Fibroblast of lung (primary cell): Measurements from ENCODE around the gene ITPK1. TPM values are rescaled to one million over a fixed set of nuclear protein-coding genes. Genes with fewer than 3 reads are reported as not detected.

Experiments
- DNase-seq, 2 donors: peaks; one replicate each; pipeline versions ENCODE4 v3.0.0 to v3.0.0-alpha.2; 2010; ENCODE audit warnings: low read depth in 2 of 2
- H2AFZ ChIP-seq: 2 replicates; pipeline ENCODE4 v1.5.1; 2012; ENCODE audit warnings: low read length, control low read depth, inconsistent platforms
- H3K27ac ChIP-seq: 2 replicates; pipeline ENCODE4 v1.5.1; 2011; ENCODE audit warnings: low read length, control low read depth; ENCODE audit not compliant: insufficient read depth
- H3K27me3 ChIP-seq: 2 replicates; pipeline ENCODE4 v1.5.1; 2011; ENCODE audit warnings: mild to moderate bottlenecking, low read length; ENCODE audit not compliant: control insufficient read depth, insufficient read depth
- H3K36me3 ChIP-seq: 2 replicates; pipeline ENCODE4 v1.5.1; 2011; ENCODE audit warnings: low read length; ENCODE audit not compliant: control insufficient read depth, insufficient read depth
- H3K4me1 ChIP-seq: 2 replicates; pipeline ENCODE4 v1.5.1; 2011; ENCODE audit warnings: low read length; ENCODE audit not compliant: control insufficient read depth, insufficient read depth; ENCODE audit errors: extremely low read depth
- H3K4me2 ChIP-seq: 2 replicates; pipeline ENCODE4 v1.5.1; 2011; ENCODE audit warnings: low read length, control low read depth; ENCODE audit not compliant: insufficient read depth; ENCODE audit errors: extremely low read depth
- H3K4me3 ChIP-seq, 4 experiments: fragments of 200-600 bp in 1 of 4; sonication (generic) in 1 of 4; replicated peaks in 1 of 4; 2 replicates each; pipeline ENCODE4 v1.5.1; 2011 to 2016; ENCODE audit warnings: low read length in 4 of 4, low read depth in 3 of 4, mild to moderate bottlenecking in 3 of 4, control low read depth in 2 of 4, inconsistent platforms in 1 of 4, mixed read lengths in 1 of 4; ENCODE audit not compliant: insufficient read depth in 1 of 4; ENCODE audit errors: control extremely low read depth in 1 of 4
- H3K79me2 ChIP-seq: 2 replicates; pipeline ENCODE4 v1.5.1; 2012; ENCODE audit warnings: mild to moderate bottlenecking, low read length, inconsistent platforms; ENCODE audit not compliant: control insufficient read depth, insufficient read depth
- H3K9ac ChIP-seq: 2 replicates; pipeline ENCODE4 v1.5.1; 2011; ENCODE audit warnings: mild to moderate bottlenecking, low read length, control low read depth; ENCODE audit not compliant: insufficient read depth
- H3K9me3 ChIP-seq: 2 replicates; pipeline ENCODE4 v1.5.1; 2012; ENCODE audit warnings: low read depth, low read length; ENCODE audit not compliant: control insufficient read depth, insufficient read depth
- H4K20me1 ChIP-seq: 2 replicates; pipeline ENCODE4 v1.5.1; 2011; ENCODE audit warnings: low read length; ENCODE audit not compliant: control insufficient read depth, insufficient read depth; ENCODE audit errors: extremely low read depth
- CTCF ChIP-seq, 2 donors: IDR thresholded peaks in 1 of 2; conservative IDR thresholded peaks in 1 of 2; 1 replicate in 1 of 2; 2 replicates in 1 of 2; pipeline ENCODE4 v1.5.1; 2011 to 2012; ENCODE audit warnings: low read length in 2 of 2, control low read depth in 1 of 2, inconsistent platforms in 1 of 2, low read depth in 1 of 2, mild to moderate bottlenecking in 1 of 2
- EZH2 ChIP-seq: IDR thresholded peaks from 2 replicates; pipeline ENCODE4 v1.5.1; 2012; ENCODE audit warnings: low read length, control low read depth, mild to moderate bottlenecking; ENCODE audit errors: missing control alignments
- polyA plus RNA-seq, 2 donors: library from polyadenylated mRNA; depleted of rRNA in 1 of 2; stranded (reverse) in 1 of 2; unstranded in 1 of 2; fragments of >200 nt; gene quantifications; 2 replicates each; pipeline ENCODE4 v1.2.1, GENCODE V29; 2011 to 2012; ENCODE audit warnings: missing spikeins in 1 of 2
- total RNA-seq: library from RNA; depleted of rRNA; stranded (reverse); fragments of >200 nt; gene quantifications from 2 replicates; pipeline ENCODE4 v1.2.1, GENCODE V29; 2014

ITPK1 gene
- total and polyA plus RNA-seq, 2 donors (not counting 1 experiment from before 2014, with no cell fraction given): 9.2 to 23.1 TPM

GRCh38 chr14:92943855-92944570, 171.7 kb downstream of the ITPK1 start:
- Histone ChIP-seq H3K79me2 (no peaks in the 10 kb centered on the region), H3K27me3 (no peaks in the 10 kb centered on the region), H3K4me2 (no peak overlapping the region), H3K36me3 (no peaks in the 10 kb centered on the region), H4K20me1 (no peaks in the 10 kb centered on the region), H3K4me1 (no peaks in the 10 kb centered on the region), H3K4me3 (no peak overlapping the region), H3K9me3 (no peaks in the 10 kb centered on the region), H3K9ac (no peak overlapping the region), H3K27ac (no peak overlapping the region), H2AFZ (no peak overlapping the region)
- no peak for TF ChIP-seq CTCF (conservative IDR thresholded peaks at IDR 0.05 in 1 of 2, IDR thresholded peaks at IDR 0.05 in 1 of 2; ENCODE audit: low read depth in 1 of 2, low read length in 2 of 2)
- TF ChIP-seq EZH2: no peak
- peak in 1 of 2 donors; percentile 2 for DNase-seq

- H3K27ac ChIP-seq: no peak overlapping the region
- no peaks in the 10 kb centered on the region for H3K27me3 ChIP-seq
- no peak overlapping the region for H3K4me2 ChIP-seq
- H3K4me1 ChIP-seq: no peaks in the 10 kb centered on the region
- H3K79me2 ChIP-seq: no peaks in the 10 kb centered on the region
- DNase-seq: no peak
- H2AFZ ChIP-seq: no peak overlapping the region
- H3K36me3 ChIP-seq: no peaks in the 10 kb centered on the region
- H3K4me3 ChIP-seq: no peak overlapping the region
- no peaks in the 10 kb centered on the region for H4K20me1 ChIP-seq
- H3K9ac ChIP-seq: no peak overlapping the region
- TF ChIP-seq EZH2: no peak
- TF ChIP-seq CTCF (conservative IDR thresholded peaks at IDR 0.05 in 1 of 2, IDR thresholded peaks at IDR 0.05 in 1 of 2; ENCODE audit: low read depth in 1 of 2, low read length in 2 of 2): no peak
- H3K9me3 ChIP-seq: no peaks in the 10 kb centered on the region
Observed at GRCh38 chr14:92942976-92943710, 172.6 kb downstream of the ITPK1 start.

GRCh38 chr14:92942576-92942975, 173.1 kb downstream of the ITPK1 start:
- Histone ChIP-seq H3K27ac (no peak overlapping the region), H3K4me1 (no peaks in the 10 kb centered on the region), H4K20me1 (no peaks in the 10 kb centered on the region), H2AFZ (no peak overlapping the region), H3K79me2 (no peaks in the 10 kb centered on the region), H3K27me3 (no peaks in the 10 kb centered on the region), H3K4me3 (no peak overlapping the region), H3K9ac (no peak overlapping the region), H3K4me2 (no peak overlapping the region), H3K36me3 (no peaks in the 10 kb centered on the region), H3K9me3 (no peaks in the 10 kb centered on the region)
- DNase-seq: no peak
- no peak for TF ChIP-seq EZH2
- no peak for TF ChIP-seq CTCF (conservative IDR thresholded peaks at IDR 0.05 in 1 of 2, IDR thresholded peaks at IDR 0.05 in 1 of 2; ENCODE audit: low read depth in 1 of 2, low read length in 2 of 2)
